ENCODE measurements around the gene ZNF76. TPM values are rescaled to one million over a fixed set of nuclear protein-coding genes. Genes with fewer than 3 reads are reported as not detected.
A peak's percentile ranks its signal among the peaks of the same experiment; 100 is the strongest.

The ZNF76 gene
- total and polyA plus RNA-seq, 9 of the 15 experiments (the other 6 are each of a cell fraction or from before 2014, with no cell fraction given) = 1.2 to 17.8 (median 10.7) TPM

- TF ChIP-seq TFE3 (CRISPR knock-in tag; IDR thresholded peaks at IDR 0.05) = no peak
- TF ChIP-seq ZNF511 (CRISPR knock-in tag; IDR thresholded peaks at IDR 0.05) = no peak
- TF ChIP-seq ZNF785 (CRISPR knock-in tag; IDR thresholded peaks at IDR 0.05) = no peak
- TF ChIP-seq RBBP5 (IDR thresholded peaks at IDR 0.05; ENCODE audit: borderline replicate concordance, insufficient read depth, low read length, poor library complexity, severe bottlenecking) = no peak
- TF ChIP-seq LCOR (CRISPR knock-in tag; IDR thresholded peaks at IDR 0.05) = peak; percentile 41; the same call in 1 of the 2 replicates
- no peak for TF ChIP-seq ZNF592 (IDR thresholded peaks at IDR 0.05)
- TF ChIP-seq FOXK1 (CRISPR knock-in tag; IDR thresholded peaks at IDR 0.05; ENCODE audit: borderline replicate concordance) = peak; percentile 87; the same call in 1 of the 2 replicates
- TF ChIP-seq ZFX (CRISPR knock-in tag; IDR thresholded peaks at IDR 0.05) = peak; percentile 1; the same call in 1 of the 2 replicates
- no peak for TF ChIP-seq ZNF253 (CRISPR knock-in tag; conservative IDR thresholded peaks at IDR 0.05)
- TF ChIP-seq, protein P1, sequence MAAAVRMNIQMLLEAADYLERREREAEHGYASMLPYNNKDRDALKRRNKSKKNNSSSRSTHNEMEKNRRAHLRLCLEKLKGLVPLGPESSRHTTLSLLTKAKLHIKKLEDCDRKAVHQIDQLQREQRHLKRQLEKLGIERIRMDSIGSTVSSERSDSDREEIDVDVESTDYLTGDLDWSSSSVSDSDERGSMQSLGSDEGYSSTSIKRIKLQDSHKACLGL (CRISPR knock-in tag; IDR thresholded peaks at IDR 0.05; ENCODE audit: borderline replicate concordance, poor library complexity, severe bottlenecking) = no peak
- no peak; the same call in 1 of the 2 replicates for TF ChIP-seq CREB1 (IDR thresholded peaks at IDR 0.05)
- no peak for TF ChIP-seq CREB1 (CRISPR knock-in tag; IDR thresholded peaks at IDR 0.05)
- no peak for TF ChIP-seq XRCC4 (IDR thresholded peaks at IDR 0.05; ENCODE audit: extremely low read depth, insufficient read depth, insufficient read length)
- no peak for TF ChIP-seq ZNF217 (CRISPR knock-in tag; IDR thresholded peaks at IDR 0.05)
- no peak for TF ChIP-seq BRF2 (IDR thresholded peaks at IDR 0.05; ENCODE audit: borderline replicate concordance, insufficient read depth, insufficient read length)
- no peak for TF ChIP-seq HNRNPLL (IDR thresholded peaks at IDR 0.05; ENCODE audit: low read depth, low read length, poor library complexity, severe bottlenecking)
Observed at GRCh38 chr6:35343092-35343834, 83.7 kb downstream of the ZNF76 start (continued).

Measured in K562 (cell line).